ENCODE measurements around the gene ROCK2.
"Not testable (repeated sequence)": the region's sequence is repeated elsewhere in the genome, so short reads cannot be mapped to it uniquely, and the experiment has no call there.

Gene ROCK2

GRCh38 chr2:11231193-11231592 is 113.2 kb downstream of the ROCK2 start:
- not testable (repeated sequence) for ATAC-seq, DNase-seq, H3K27me3 Mint-ChIP-seq, H3K9me3 Mint-ChIP-seq, H3K27ac Mint-ChIP-seq, H3K4me3 Mint-ChIP-seq, H3K4me1 Mint-ChIP-seq

GRCh38 chr2:11228692-11229091 is 115.7 kb downstream of the ROCK2 start:
- Mint-ChIP-seq H3K27ac (no peak overlapping the region), H3K4me1 (no peaks in the 10 kb centered on the region), H3K9me3 (no peaks in the 10 kb centered on the region), H3K27me3 (no peaks in the 10 kb centered on the region), H3K4me3 (no peak overlapping the region)
- no peak for DNase-seq
- no peak for ATAC-seq

GRCh38 chr2:11227595-11227994 is 116.8 kb downstream of the ROCK2 start:
- no peak overlapping the region for H3K27ac Mint-ChIP-seq
- no peaks in the 10 kb centered on the region for H3K9me3 Mint-ChIP-seq
- no peaks in the 10 kb centered on the region for H3K4me1 Mint-ChIP-seq
- H3K27me3 Mint-ChIP-seq: no peaks in the 10 kb centered on the region
- DNase-seq (no peak), ATAC-seq (no peak)
- H3K4me3 Mint-ChIP-seq: no peak overlapping the region

GRCh38 chr2:11224887-11225286 is 119.5 kb downstream of the ROCK2 start:
- no peaks in the 10 kb centered on the region for H3K4me1 Mint-ChIP-seq
- no peaks in the 10 kb centered on the region for H3K27me3 Mint-ChIP-seq
- ATAC-seq (no peak), DNase-seq (no peak)
- H3K4me3 Mint-ChIP-seq: no peak overlapping the region
- no peak overlapping the region for H3K27ac Mint-ChIP-seq
- H3K9me3 Mint-ChIP-seq: no peaks in the 10 kb centered on the region

GRCh38 chr2:11222845-11223244 is 121.6 kb downstream of the ROCK2 start:
- ATAC-seq (no peak), DNase-seq (no peak)
- H3K4me3 Mint-ChIP-seq: no peak overlapping the region
- H3K4me1 Mint-ChIP-seq: no peaks in the 10 kb centered on the region
- H3K27me3 Mint-ChIP-seq: no peaks in the 10 kb centered on the region
- no peaks in the 10 kb centered on the region for H3K9me3 Mint-ChIP-seq
- H3K27ac Mint-ChIP-seq: no peak overlapping the region

- no peaks in the 10 kb centered on the region for H3K9me3 Mint-ChIP-seq
- DNase-seq: no peak
- no peaks in the 10 kb centered on the region for H3K4me1 Mint-ChIP-seq
- ATAC-seq: no peak
- H3K4me3 Mint-ChIP-seq: no peak overlapping the region
- H3K27ac Mint-ChIP-seq: peak overlapping the region in 1 of 2 donors; percentile 96
- H3K27me3 Mint-ChIP-seq: no peaks in the 10 kb centered on the region
Observed at GRCh38 chr2:11220445-11220844, 124.0 kb downstream of the ROCK2 start.

- ATAC-seq (no peak), DNase-seq (no peak)
- Mint-ChIP-seq H3K27ac (no peak overlapping the region), H3K4me3 (no peak overlapping the region), H3K27me3 (no peaks in the 10 kb centered on the region), H3K4me1 (no peaks in the 10 kb centered on the region), H3K9me3 (no peaks in the 10 kb centered on the region)
Observed at GRCh38 chr2:11215407-11215806, 129.0 kb downstream of the ROCK2 start.

GRCh38 chr2:11214770-11215169 is 129.7 kb downstream of the ROCK2 start:
- ATAC-seq (no peak), DNase-seq (no peak)
- H3K4me3 Mint-ChIP-seq: no peak overlapping the region
- H3K4me1 Mint-ChIP-seq: no peaks in the 10 kb centered on the region
- no peaks in the 10 kb centered on the region for H3K9me3 Mint-ChIP-seq
- no peak overlapping the region for H3K27ac Mint-ChIP-seq
- no peaks in the 10 kb centered on the region for H3K27me3 Mint-ChIP-seq

GRCh38 chr2:11213975-11214374 is 130.5 kb downstream of the ROCK2 start:
- DNase-seq: no peak
- Mint-ChIP-seq H3K27me3 (no peaks in the 10 kb centered on the region), H3K27ac (no peak overlapping the region), H3K9me3 (no peaks in the 10 kb centered on the region), H3K4me1 (no peaks in the 10 kb centered on the region), H3K4me3 (no peak overlapping the region)
- ATAC-seq: no peak

GRCh38 chr2:11213090-11213638 is 131.3 kb downstream of the ROCK2 start:
- Mint-ChIP-seq H3K9me3 (no peaks in the 10 kb centered on the region), H3K27ac (no peak overlapping the region), H3K4me1 (no peaks in the 10 kb centered on the region), H3K27me3 (no peaks in the 10 kb centered on the region), H3K4me3 (no peak overlapping the region)
- DNase-seq (no peak), ATAC-seq (no peak)

GRCh38 chr2:11212645-11213044 is 131.8 kb downstream of the ROCK2 start:
- H3K27me3 Mint-ChIP-seq: no peaks in the 10 kb centered on the region
- H3K9me3 Mint-ChIP-seq: no peaks in the 10 kb centered on the region

GRCh38 chr2:11208083-11208482 is 136.4 kb downstream of the ROCK2 start:
- no peaks in the 10 kb centered on the region for H3K9me3 Mint-ChIP-seq

More at GRCh38 chr2:11212645-11213044, 131.8 kb downstream of the ROCK2 start:
- no peaks in the 10 kb centered on the region for H3K4me1 Mint-ChIP-seq
- H3K4me3 Mint-ChIP-seq: no peak overlapping the region
- ATAC-seq: no peak
- H3K27ac Mint-ChIP-seq: no peak overlapping the region
- DNase-seq: no peak

GRCh38 chr2:11203480-11203879 is 141.0 kb downstream of the ROCK2 start:
- Mint-ChIP-seq H3K27me3 (no peaks in the 10 kb centered on the region), H3K4me1 (peaks cover 12% of the 10 kb centered on the region), H3K4me3 (no peak overlapping the region), H3K27ac (peak overlapping the region in 1 of 2 donors; percentile 28), H3K9me3 (no peaks in the 10 kb centered on the region)
- DNase-seq (no peak), ATAC-seq (peak; percentile 96)

More at GRCh38 chr2:11208083-11208482, 136.4 kb downstream of the ROCK2 start:
- DNase-seq (no peak), ATAC-seq (no peak)
- Mint-ChIP-seq H3K27me3 (no peaks in the 10 kb centered on the region), H3K4me1 (peaks cover 12% of the 10 kb centered on the region), H3K27ac (no peak overlapping the region), H3K4me3 (no peak overlapping the region)

- Mint-ChIP-seq H3K27ac (no peak overlapping the region), H3K4me1 (peaks cover 12% of the 10 kb centered on the region), H3K9me3 (no peaks in the 10 kb centered on the region), H3K27me3 (no peaks in the 10 kb centered on the region), H3K4me3 (no peak overlapping the region)
- ATAC-seq (no peak), DNase-seq (no peak)
Observed at GRCh38 chr2:11201969-11202368, 142.5 kb downstream of the ROCK2 start.

- no peak for DNase-seq
- Mint-ChIP-seq H3K4me3 (no peak overlapping the region), H3K27me3 (no peaks in the 10 kb centered on the region), H3K9me3 (no peaks in the 10 kb centered on the region), H3K27ac (no peak overlapping the region), H3K4me1 (peaks cover 12% of the 10 kb centered on the region)
- no peak for ATAC-seq
Observed at GRCh38 chr2:11200651-11201050, 143.8 kb downstream of the ROCK2 start.

GRCh38 chr2:11196246-11196645 is 148.2 kb downstream of the ROCK2 start:
- ATAC-seq: no peak
- Mint-ChIP-seq H3K4me1 (no peaks in the 10 kb centered on the region), H3K4me3 (no peak overlapping the region), H3K27ac (peak overlapping the region in 1 of 2 donors; percentile 38), H3K9me3 (no peaks in the 10 kb centered on the region), H3K27me3 (no peaks in the 10 kb centered on the region)
- DNase-seq: no peak

GRCh38 chr2:11187731-11188130 is 156.7 kb downstream of the ROCK2 start:
- H3K27me3 Mint-ChIP-seq: no peaks in the 10 kb centered on the region
- DNase-seq (no peak), ATAC-seq (no peak)
- no peaks in the 10 kb centered on the region for H3K4me1 Mint-ChIP-seq
- H3K4me3 Mint-ChIP-seq: no peak overlapping the region
- no peaks in the 10 kb centered on the region for H3K9me3 Mint-ChIP-seq
- peak overlapping the region in 1 of 2 donors; percentile 40 for H3K27ac Mint-ChIP-seq
